Germinal center (tissue), 1 donor: Measurements from ENCODE around the gene USP40.
"Not testable (repeated sequence)": the region's sequence is repeated elsewhere in the genome, so short reads cannot be mapped to it uniquely, and the experiment has no call there.

Experiments used
- DNase-seq: peaks from one replicate; pipeline ENCODE4 v3.0.0; 2012; ENCODE audit warnings: mixed read lengths, low spot score

Gene USP40, protein sequence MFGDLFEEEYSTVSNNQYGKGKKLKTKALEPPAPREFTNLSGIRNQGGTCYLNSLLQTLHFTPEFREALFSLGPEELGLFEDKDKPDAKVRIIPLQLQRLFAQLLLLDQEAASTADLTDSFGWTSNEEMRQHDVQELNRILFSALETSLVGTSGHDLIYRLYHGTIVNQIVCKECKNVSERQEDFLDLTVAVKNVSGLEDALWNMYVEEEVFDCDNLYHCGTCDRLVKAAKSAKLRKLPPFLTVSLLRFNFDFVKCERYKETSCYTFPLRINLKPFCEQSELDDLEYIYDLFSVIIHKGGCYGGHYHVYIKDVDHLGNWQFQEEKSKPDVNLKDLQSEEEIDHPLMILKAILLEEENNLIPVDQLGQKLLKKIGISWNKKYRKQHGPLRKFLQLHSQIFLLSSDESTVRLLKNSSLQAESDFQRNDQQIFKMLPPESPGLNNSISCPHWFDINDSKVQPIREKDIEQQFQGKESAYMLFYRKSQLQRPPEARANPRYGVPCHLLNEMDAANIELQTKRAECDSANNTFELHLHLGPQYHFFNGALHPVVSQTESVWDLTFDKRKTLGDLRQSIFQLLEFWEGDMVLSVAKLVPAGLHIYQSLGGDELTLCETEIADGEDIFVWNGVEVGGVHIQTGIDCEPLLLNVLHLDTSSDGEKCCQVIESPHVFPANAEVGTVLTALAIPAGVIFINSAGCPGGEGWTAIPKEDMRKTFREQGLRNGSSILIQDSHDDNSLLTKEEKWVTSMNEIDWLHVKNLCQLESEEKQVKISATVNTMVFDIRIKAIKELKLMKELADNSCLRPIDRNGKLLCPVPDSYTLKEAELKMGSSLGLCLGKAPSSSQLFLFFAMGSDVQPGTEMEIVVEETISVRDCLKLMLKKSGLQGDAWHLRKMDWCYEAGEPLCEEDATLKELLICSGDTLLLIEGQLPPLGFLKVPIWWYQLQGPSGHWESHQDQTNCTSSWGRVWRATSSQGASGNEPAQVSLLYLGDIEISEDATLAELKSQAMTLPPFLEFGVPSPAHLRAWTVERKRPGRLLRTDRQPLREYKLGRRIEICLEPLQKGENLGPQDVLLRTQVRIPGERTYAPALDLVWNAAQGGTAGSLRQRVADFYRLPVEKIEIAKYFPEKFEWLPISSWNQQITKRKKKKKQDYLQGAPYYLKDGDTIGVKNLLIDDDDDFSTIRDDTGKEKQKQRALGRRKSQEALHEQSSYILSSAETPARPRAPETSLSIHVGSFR

DNA sequence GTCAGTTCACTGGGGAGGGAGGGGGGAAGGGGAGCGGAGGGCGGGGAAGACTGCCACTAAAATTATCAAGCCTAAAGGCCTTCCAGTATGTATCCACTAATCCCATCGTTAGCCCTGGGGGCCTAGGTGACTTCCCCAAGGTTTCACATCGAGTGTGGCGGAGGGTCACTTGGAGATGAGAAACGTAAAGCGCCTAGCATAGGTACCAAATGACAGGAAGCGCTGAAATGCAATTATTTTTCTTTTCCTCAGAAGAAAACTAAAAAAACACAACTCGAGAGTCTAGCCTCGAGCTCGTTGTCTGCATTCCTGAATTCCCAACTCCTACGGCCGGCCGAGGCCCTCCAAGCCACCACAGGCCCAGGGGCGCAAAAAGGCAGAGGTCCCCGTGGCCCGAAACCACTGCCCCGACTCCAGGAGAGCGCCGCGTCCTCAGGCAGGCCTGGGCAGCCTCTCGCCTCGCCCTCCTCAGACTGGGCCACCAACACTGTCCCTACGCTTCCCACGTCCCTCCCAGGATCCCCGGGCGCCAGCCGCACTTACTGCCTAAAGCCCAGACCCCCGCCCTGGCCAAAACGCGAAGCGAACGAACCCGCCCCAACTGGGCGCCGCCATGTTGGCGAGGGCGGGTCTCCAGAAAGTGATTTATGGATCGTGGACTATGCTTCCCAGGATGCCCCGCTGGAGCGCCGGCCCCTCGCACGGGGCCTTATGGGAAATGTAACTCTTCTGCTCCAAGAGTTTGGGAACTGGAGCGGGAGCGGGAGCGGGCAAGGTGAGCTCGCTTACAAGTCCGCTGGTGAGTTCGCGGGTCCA, at the start of gene USP40:
Gene USP40, minus strand, starts transcription at position 642 of the 816 bp plus-strand sequence. CDS start 1,228 bp downstream, outside the sequence.
- peak; percentile 47 for DNase-seq

DNA sequence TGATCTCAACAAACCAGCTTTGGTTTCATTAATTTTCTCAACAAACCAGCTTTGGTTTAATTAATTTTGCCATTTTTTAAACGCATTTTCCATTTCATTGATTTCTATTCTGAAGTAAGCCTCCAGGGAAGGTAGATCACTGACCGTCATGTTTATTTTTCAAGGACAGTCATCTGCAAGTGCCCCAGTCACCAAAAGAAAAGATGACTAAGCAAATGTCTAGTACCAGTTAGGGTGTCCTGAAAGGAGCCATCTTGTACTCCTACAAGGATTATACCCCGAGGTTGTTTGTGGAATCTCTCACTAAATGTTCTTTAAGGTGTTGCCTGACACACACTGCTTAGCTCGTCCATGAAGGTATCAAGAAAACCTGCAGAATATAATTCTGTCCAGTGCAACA, 44.7 kb upstream of the USP40 start:
- DNase-seq, result no peak

DNA sequence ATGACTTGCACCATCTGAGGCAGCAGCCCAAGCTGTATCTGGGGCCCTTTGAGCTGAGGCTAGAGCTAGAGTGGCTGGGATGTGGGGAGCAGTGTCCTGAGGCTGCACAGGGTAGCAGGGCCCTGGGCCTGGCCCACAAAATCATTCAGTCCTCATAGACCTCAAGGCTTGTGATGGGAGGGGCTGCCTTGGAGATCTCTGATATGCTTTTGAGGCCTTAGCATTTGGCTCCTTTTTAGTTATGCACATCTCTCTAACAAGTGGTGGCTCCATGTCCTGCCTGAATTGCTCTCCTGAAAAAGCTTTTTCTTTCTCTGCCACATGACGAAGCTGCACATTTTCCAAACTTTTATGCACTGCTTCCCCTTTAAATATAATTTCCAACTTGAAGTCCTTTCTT, 39.1 kb upstream of the USP40 start:
- no peak for DNase-seq

DNA sequence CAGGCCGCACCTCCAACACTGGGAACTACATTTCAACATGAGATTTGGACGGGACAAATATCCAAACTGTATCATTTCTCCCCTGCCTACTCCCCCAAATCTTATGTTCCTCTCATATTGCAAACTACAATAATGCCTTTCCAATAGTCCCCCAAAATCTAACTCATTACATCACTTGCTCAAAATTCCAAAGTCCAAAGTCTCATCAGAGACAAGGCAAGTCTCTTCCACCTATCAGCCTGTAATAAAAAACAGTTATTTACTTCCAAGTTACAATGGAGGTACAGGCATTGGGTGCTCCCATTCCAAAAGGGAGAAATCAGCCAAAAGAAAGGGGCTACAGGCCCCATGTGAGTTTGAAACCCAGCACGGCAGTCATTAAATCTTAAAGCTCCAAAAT, 38.2 kb upstream of the USP40 start:
- no peak for DNase-seq

DNA sequence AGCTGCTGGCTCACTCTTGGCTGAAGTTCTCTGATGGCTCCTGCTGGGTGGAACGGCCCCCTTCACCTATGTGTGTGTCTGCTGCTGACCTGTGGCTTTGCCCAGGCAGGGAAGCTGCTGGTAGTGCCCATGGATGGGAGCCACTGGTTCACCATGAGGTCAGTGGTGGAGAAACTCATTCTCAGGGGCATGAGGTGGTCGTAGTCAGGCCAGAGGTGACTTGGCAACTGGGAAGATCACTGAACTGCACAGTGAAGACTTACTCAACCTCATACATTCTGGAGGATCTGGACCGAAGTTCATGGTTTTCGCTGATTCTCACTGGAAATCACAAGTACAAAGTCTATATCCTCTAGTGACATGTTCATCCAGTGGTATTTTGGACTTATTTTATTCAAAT, 36.9 kb upstream of the USP40 start:
- no peak for DNase-seq

DNA sequence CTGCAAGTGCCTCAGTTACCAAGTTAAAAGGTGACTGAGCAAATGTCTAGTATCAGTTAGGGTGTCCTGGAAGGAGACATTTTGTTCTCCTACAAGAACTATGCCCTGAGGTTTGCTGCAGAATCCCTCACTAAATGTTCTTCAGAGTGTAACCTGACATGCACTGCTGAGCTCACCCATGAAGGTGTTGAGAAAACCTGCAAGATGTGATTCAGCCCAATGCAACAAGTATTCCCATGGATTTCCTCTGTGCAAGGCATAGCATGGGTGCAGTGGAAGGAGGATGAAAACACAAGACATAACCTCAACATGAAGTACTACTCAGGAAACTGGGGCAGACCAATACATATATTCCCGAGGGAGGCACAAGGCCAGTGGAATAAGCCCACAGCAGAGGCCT, 35.5 kb upstream of the USP40 start:
- no peak for DNase-seq

DNA sequence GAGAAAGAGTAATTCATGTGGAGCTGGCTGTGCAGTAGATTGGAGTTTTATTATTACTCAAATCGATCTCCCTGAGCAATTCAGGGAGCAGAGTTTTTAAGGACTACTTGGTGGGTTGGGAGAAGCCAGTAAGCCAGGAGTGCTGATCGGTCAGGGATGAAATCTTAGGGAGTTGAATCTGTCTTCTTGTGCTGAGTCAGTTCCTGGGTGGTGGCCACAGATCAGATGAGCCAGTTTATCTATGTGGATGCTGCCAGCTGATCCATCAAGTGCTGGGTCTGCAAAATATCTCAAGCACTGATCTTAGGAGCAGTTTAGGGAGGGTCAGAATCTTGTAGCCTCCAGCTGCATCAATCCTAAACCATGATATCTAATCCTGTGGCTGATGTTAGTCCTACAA, 33.8 kb upstream of the USP40 start:
- DNase-seq, result no peak

DNA sequence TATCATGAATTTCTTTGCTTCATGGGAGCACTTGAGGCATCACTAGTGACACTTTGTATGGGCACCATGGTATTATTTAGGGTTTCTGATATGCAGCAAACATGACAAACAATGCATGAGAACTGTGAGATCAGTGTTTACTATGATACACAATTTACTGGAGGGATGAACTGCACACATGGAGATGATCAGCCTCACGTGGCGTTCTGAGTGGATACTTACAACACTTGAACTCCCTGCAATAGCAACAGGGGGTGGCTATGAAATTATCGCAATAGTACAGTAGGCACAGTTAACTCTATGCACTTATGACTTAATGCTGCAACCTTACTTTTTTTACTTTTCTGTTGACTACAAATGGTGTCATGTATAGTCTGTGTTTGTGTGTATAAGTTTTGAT, 32.4 kb upstream of the USP40 start:
- DNase-seq, result no peak

DNA sequence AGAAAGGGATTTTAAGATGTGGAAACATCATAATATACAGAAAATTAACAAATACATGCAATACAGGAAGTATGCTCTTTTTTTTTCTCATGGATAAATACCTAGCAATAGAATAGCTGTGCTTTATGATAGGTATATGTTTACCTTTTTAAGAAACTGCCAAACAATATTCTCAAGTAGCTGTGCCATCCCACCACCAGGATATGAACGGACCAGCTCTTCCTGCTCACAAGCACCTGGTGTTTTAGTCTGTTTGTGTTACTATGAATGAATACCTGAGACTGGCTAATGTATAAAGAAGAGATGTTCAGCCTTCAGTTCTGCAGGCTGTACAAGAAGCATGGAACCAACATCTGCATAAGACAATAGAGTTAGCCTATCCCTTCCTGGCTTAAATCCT, 30.9 kb upstream of the USP40 start:
- DNase-seq, result no peak

DNA sequence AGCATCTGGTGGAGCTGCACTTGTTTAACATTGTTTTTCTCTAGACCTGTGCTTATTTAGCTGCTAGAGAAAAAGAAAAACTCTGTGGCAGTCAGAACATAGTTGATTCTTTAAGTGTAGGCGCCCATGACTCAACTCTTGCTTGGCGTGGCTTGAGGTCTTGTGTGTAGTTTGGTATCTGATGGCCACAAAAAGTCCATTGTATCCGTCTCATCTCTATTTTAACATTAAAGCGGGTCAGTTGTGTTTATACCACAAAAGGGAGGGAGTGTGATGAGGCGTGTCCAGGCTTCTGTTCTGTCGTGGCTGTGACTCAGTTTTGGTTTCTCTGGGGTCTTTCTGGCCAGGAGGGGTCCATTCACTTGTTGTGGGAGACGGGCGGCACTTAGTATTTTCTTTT, 26.6 kb upstream of the USP40 start:
- no peak for DNase-seq

DNA sequence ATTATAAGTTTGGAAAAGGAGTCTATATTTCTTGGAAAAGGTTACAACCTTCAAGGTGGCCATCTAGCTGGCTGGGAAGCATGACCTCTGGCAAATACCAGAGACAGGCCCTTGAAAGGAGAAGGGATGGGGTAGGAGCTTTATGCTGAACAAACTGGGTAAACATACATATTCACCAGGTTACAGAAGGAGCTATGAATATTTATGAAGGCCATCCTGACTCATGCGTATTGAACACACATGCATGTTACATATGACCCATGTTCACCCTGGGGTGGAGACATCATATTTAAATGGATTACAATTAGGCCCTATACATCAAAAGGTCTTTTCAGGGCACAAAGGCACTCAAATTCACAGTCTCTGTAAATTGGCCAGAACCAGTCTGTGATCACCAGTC, 26.1 kb upstream of the USP40 start:
- not testable (repeated sequence) for DNase-seq

DNA sequence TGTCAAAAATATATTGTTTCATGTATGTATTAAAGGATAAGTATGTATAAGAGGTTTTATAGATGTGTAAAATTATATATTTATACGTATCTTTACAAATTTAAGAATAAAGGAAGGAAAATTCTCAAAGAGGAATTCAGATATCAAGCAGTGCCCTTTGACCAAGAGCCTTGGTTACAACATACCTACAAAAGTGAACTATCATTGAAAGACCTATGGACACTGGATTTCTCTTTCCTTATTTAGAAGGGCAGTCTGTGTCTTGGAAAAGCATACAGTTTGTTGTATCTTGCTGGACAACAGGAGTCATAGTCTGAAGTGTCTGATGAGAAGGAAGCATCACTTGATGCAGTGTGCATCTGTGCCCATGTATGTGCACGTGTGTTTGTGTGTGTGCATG, 21.8 kb upstream of the USP40 start:
- no peak for DNase-seq

DNA sequence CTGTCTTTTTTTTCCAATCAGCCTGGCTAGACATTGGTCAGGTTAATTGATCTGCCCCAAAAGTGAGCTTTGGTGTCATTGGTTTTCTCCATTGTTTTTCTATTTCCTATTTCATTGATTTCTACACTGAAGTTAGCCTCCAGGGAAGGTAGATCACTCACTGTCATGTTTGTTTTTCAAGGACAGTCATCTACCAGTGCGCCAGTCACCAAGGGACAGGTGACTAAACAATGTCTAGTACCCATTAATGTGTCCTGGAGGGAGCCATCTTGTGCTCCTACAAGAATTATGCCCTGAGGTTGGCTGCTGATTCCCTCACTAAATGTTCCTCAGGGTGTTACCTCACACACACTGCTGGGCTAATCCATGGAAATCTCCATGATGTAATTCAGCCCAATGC, 17.6 kb upstream of the USP40 start:
- DNase-seq, result no peak

DNA sequence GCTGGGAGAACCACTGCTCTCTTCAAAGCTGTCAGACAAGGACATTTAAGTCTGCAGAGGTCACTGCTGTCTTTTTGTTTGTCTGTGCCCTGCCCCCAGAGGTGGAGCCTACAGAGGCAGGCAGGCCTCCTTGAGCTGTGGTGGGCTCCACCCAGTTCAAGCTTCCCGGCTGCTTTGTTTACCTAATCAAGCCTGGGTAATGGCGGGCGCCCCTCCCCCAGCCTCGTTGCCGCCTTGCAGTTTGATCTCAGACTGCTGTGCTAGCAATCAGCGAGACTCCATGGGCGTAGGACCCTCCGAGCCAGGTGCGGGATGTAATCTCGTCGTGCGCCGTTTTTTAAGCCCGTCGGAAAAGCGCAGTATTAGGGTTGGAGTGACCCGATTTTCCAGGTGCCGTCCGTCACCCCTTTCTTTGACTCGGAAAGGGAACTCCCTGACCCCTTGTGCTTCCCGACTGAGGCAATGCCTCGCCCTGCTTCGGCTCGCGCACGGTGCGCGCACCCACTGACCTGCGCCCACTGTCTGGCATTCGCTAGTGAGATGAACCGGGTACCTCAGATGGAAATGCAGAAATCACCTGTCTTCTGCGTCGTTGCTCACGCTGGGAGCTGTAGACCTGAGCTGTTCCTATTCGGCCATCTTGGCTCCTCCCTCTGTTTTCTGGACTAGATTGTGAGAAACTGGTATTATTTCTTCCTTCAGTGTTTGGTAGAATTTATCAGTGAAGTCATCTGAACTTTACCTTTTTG, 16.8 kb upstream of the USP40 start:
- DNase-seq, result not testable (repeated sequence)

DNA sequence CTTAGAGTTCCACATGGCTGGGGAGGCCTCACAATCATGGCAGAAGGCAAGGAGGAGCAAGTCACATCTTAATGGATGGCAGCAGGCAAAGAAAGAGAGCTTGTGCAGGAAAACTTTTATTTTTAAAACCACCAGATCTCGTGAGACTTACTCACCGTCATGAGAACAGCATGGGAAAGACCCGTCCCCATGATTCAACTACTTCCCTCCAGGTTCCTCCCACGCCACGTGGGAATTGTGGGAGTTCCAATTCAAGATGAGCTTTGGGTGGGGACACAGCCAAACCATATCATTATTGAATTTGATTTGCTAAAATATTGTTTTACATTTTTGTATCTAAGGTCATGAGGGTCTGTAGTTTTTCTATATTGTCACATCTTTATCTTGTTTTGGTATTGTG, 10.8 kb upstream of the USP40 start:
- not testable (repeated sequence) for DNase-seq

DNA sequence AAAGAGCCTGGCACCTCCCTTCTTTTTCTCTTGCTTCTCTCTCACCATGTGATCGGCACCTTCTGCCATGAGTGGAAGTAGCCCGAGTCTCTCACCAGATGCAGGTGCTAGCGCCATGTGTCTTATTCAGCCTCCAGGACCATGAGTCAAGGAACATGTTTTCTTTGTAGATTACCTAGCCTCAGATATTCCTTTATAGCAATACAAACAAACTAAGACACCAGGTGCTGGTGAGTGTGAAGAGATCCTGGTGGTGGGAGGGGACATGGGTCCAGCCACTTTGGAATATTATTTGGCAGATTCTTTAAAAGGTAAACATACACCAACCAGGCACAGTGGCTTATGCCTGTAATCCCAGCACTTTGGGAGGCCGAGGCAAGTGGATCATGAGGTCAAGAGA, 5.9 kb upstream of the USP40 start:
- no peak for DNase-seq

DNA sequence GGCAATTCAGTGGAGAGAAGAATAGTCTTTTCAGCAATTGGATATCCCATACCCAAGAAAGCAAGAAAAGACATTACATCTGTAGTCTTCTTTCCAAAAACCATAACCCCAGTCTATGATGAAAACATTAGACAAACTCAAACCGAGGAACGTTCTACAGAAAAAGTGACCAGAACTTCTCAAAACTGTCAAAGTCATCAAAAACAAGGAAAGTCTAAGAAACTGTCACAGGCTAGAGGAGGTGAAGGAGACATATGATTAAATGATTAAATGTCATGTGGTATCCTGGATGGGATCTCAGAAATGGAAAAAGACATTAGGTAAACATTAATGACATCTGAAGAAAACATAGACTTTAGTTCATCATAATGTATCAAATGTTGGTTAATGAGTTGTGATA, 4.9 kb upstream of the USP40 start:
- no peak for DNase-seq

DNA sequence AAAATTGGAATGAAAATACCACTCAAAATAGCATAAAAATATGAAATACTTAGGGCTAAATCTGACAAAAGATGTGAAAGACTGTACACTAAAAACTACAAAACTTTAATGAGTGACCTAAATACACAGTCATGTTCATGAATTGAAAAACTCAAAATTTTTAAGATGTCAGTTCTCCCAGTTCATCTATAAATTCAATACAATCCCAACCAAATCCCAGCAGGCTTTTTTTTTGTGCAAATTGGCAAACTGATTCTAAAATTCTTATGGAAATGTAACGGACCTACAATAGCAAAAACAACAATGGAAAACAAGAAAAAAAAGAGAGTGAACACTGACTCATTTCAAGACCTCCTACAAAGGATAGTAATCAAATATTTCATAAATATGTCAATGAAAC, 4.4 kb upstream of the USP40 start:
- DNase-seq, result no peak

DNA sequence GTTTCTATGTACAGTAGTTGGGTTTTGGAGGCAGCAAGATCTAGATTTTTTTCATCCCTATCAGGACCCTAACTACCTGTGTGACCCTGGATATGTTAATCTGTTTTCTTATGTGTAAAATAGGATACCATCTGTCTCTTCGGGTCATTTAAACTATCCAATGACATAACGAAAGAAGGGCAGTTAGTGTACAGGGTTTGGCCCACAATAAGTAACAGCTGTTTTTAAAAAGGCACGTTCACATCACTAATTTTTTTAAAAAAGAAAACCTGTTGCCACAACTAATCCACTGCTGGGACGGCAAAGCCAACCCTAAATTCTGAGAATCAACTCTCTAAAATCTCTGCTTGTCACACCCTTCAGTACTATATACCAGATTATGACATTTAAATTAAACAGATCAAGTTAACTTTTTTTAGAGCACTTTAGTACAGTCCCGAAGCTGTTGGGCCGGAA, 869 bp downstream of the USP40 start:
- no peak for DNase-seq

DNA sequence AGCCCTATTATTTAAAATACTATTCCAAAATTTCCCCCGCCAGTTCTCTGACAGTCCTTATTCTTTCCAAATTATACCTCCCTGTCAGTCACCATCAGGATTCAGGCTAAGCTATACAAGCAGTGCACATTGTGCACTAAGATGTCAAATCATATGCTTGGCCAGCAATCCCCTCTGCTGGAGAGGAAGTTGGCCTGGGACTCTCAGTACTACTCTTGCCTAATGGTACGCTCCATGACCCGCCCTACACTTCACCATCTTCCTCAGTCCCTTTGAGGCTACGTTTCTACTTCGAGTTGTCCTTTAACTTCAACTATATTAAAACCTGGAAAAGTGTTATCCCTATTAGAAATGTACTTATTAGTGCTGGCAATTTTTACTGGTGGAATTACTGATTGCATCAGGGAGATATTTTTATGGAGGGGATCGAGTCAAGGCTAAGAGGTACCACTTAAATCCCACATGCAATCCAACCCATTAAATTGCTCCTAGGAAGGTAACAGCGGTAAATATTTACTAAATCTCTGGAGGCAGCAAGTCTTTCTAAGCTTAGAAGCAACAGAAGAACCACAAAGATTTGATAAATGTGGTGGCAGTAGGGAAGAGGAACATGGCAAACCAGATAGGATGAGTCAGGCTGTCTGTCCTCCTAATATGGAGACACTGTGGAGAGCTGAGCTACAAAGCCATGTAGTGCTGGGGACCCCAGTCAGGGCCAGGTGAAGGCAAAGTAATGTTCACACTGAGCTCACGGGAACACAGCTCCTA, 2.7 kb downstream of the USP40 start:
- no peak for DNase-seq
